Activated CD4-positive, alpha-beta T cell treated with anti-CD3 and anti-CD28 coated beads, Interleukin-2, amount 50 U/mL, for 48 hours (primary cell): ENCODE results near the gene EXPH5.
"Not testable (repeated sequence)": the region's sequence is repeated elsewhere in the genome, so short reads cannot be mapped to it uniquely, and the experiment has no call there.

Experiments used
- DNase-seq, 2 experiments: peaks; one replicate each; pipeline ENCODE4 v3.0.0-alpha.2; 2020

EXPH5 gene

GRCh38 chr11:108599978-108600377, 6.4 kb upstream of the EXPH5 start:
- no peak for DNase-seq

GRCh38 chr11:108597736-108598355, 4.3 kb upstream of the EXPH5 start:
- no peak for DNase-seq

GRCh38 chr11:108596701-108597100, 3.1 kb upstream of the EXPH5 start:
- DNase-seq, result no peak

GRCh38 chr11:108593923-108594434, 411 bp upstream of the EXPH5 start:
- DNase-seq, result no peak

GRCh38 chr11:108592591-108593213, 866 bp downstream of the EXPH5 start:
- DNase-seq, result peak; percentile 40 to 59

GRCh38 chr11:108591893-108592292, 1.7 kb downstream of the EXPH5 start:
- no peak for DNase-seq

GRCh38 chr11:108589136-108589535, 4.4 kb downstream of the EXPH5 start:
- DNase-seq, result no peak

- DNase-seq, result no peak
Observed at GRCh38 chr11:108588287-108588686, 5.3 kb downstream of the EXPH5 start.

- DNase-seq, result no peak
Observed at GRCh38 chr11:108587109-108587508, 6.5 kb downstream of the EXPH5 start.

- no peak for DNase-seq
Observed at GRCh38 chr11:108586600-108586999, 7.0 kb downstream of the EXPH5 start.

GRCh38 chr11:108586185-108586584, 7.4 kb downstream of the EXPH5 start:
- not testable (repeated sequence) for DNase-seq

- no peak for DNase-seq
Observed at GRCh38 chr11:108584973-108585372, 8.6 kb downstream of the EXPH5 start.

- DNase-seq, result no peak
Observed at GRCh38 chr11:108580645-108581044, 12.9 kb downstream of the EXPH5 start.

- no peak for DNase-seq
Observed at GRCh38 chr11:108580043-108580442, 13.5 kb downstream of the EXPH5 start.

GRCh38 chr11:108576523-108576922, 17.0 kb downstream of the EXPH5 start:
- no peak for DNase-seq

GRCh38 chr11:108574675-108575074, 18.9 kb downstream of the EXPH5 start:
- no peak for DNase-seq

- no peak for DNase-seq
Observed at GRCh38 chr11:108571001-108571400, 22.6 kb downstream of the EXPH5 start.

- no peak for DNase-seq
Observed at GRCh38 chr11:108569896-108570295, 23.7 kb downstream of the EXPH5 start.

GRCh38 chr11:108568195-108568858, 25.2 kb downstream of the EXPH5 start:
- DNase-seq, result no peak

GRCh38 chr11:108565653-108566052, 27.9 kb downstream of the EXPH5 start:
- DNase-seq, result no peak

GRCh38 chr11:108562746-108563581, 30.6 kb downstream of the EXPH5 start:
- DNase-seq, result no peak

- DNase-seq, result no peak
Observed at GRCh38 chr11:108561535-108561991, 32.0 kb downstream of the EXPH5 start.

GRCh38 chr11:108559904-108560303, 33.7 kb downstream of the EXPH5 start:
- no peak for DNase-seq
